Tibial artery (tissue), 4 donors: ENCODE data around the gene FUT9.

ENCODE experiments used
- DNase-seq, 2 donors: peaks; one replicate each; pipeline ENCODE4 v3.0.0-alpha.2; 2019
- H3K27ac ChIP-seq, 2 donors: fragments of 200-600 bp; sonication (generic) in 1 of 2; 1 replicate in 1 of 2; 2 replicates in 1 of 2; pipeline ENCODE4 v1.5.1; 2018 to 2019; ENCODE audit warnings: mild to moderate bottlenecking in 1 of 2
- H3K27me3 ChIP-seq, 2 donors: fragments of 200-600 bp; sonication (generic) in 1 of 2; one replicate each; pipeline versions ENCODE4 v1.5.1 to v1.6.0; 2016 to 2019
- H3K36me3 ChIP-seq, 3 donors: fragments of 200-600 bp; sonication (generic) in 2 of 3; one replicate each; pipeline ENCODE4 v1.5.1; 2016 to 2019; ENCODE audit warnings: mild to moderate bottlenecking in 2 of 3
- H3K4me1 ChIP-seq, 4 donors: fragments of 200-600 bp; sonication (generic) in 2 of 4; 1 replicate in 3 of 4; 2 replicates in 1 of 4; pipeline ENCODE4 v1.5.1; 2016 to 2019
- H3K4me3 ChIP-seq, 2 donors: fragments of 200-600 bp; sonication (generic) in 1 of 2; 1 replicate in 1 of 2; 2 replicates in 1 of 2; pipeline ENCODE4 v1.5.1; 2018 to 2019; ENCODE audit warnings: mild to moderate bottlenecking in 2 of 2
- H3K9me3 ChIP-seq, 3 donors: fragments of 200-600 bp; sonication (generic) in 1 of 3; one replicate each; pipeline ENCODE4 v1.5.1; 2016 to 2019
- intact Hi-C: fragments of 100-400 bp; cut with DNase I; formaldehyde crosslinking; loops from one replicate; pipeline ENCODE4 v1.15.0; 2023; ENCODE audit warnings: low total_unique reads
- TF ChIP-seq, protein P1 (sequence below), 2 experiments: fragments of 200-600 bp in 1 of 2; fragments of 450-650 bp in 1 of 2; IDR thresholded peaks; one replicate each; pipeline ENCODE4 v1.5.1; 2017 to 2019; ENCODE audit warnings: antibody characterized with exemption in 2 of 2, mild to moderate bottlenecking in 1 of 2, moderate library complexity in 1 of 2

The FUT9 gene

GRCh38 chr6:96197241-96197640 lies 181.5 kb downstream of the FUT9 start:
- intact Hi-C loops = no loop called here
- H3K9me3 ChIP-seq = no peaks in the 10 kb centered on the region
- H3K27me3 ChIP-seq = no peaks in the 10 kb centered on the region
- no peaks in the 10 kb centered on the region for H3K36me3 ChIP-seq
- TF ChIP-seq, protein P1, sequence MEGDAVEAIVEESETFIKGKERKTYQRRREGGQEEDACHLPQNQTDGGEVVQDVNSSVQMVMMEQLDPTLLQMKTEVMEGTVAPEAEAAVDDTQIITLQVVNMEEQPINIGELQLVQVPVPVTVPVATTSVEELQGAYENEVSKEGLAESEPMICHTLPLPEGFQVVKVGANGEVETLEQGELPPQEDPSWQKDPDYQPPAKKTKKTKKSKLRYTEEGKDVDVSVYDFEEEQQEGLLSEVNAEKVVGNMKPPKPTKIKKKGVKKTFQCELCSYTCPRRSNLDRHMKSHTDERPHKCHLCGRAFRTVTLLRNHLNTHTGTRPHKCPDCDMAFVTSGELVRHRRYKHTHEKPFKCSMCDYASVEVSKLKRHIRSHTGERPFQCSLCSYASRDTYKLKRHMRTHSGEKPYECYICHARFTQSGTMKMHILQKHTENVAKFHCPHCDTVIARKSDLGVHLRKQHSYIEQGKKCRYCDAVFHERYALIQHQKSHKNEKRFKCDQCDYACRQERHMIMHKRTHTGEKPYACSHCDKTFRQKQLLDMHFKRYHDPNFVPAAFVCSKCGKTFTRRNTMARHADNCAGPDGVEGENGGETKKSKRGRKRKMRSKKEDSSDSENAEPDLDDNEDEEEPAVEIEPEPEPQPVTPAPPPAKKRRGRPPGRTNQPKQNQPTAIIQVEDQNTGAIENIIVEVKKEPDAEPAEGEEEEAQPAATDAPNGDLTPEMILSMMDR (IDR thresholded peaks at IDR 0.05) = no peak
- no peaks in the 10 kb centered on the region for H3K4me1 ChIP-seq
- DNase-seq = no peak
- no peak overlapping the region for H3K4me3 ChIP-seq
- no peak overlapping the region for H3K27ac ChIP-seq

DNA sequence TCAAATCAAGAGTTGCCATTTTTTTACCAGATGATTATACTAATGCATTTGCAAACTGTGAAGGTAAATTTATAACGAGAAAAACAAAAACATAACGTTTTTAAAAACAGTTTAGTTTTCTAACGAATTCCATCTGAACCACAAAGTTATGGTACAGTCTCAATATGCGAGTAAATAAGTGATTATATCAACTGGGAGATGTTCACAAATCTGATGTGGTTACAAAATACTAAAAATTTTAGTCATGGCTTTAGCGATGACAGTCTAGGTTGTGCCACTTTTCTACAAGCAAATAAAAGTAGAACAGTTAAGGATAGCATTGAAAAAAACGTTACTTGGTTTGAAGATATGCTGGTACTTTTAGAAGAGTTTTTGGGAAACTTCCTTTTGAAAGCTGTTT lies 186.8 kb downstream of the FUT9 start:
- TF ChIP-seq, protein P1 (IDR thresholded peaks at IDR 0.05) = no peak
- H3K36me3 ChIP-seq = no peaks in the 10 kb centered on the region
- H3K27ac ChIP-seq = no peak overlapping the region
- no peak overlapping the region for H3K4me3 ChIP-seq
- DNase-seq = no peak
- H3K27me3 ChIP-seq = no peaks in the 10 kb centered on the region
- H3K4me1 ChIP-seq = no peaks in the 10 kb centered on the region
- intact Hi-C loops = no loop called here
- H3K9me3 ChIP-seq = no peaks in the 10 kb centered on the region

DNA sequence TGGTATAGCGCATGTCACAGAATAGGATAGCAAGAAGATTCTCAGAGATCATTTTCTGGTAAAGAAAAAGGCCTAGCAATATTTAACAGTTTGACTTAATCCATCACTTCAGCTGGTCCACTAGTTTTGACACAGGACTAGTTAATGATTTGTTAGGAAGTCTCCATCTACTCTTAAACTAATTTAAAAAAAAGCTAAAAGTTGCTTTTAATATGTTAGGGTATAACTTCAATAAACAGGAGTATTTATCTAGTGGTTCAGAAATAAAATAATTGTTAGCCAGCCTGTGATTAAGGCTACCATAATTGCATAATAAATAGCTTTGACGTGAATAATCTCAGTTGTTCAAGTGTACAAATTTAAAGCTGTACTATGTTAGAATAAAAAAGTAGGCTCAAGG lies 195.6 kb downstream of the FUT9 start:
- no peaks in the 10 kb centered on the region for H3K4me1 ChIP-seq
- intact Hi-C loops = no loop called here
- no peaks in the 10 kb centered on the region for H3K9me3 ChIP-seq
- no peak overlapping the region for H3K4me3 ChIP-seq
- H3K27me3 ChIP-seq = no peaks in the 10 kb centered on the region
- no peaks in the 10 kb centered on the region for H3K36me3 ChIP-seq
- no peak overlapping the region for H3K27ac ChIP-seq
- TF ChIP-seq, protein P1 (IDR thresholded peaks at IDR 0.05) = no peak
- no peak for DNase-seq

- Histone ChIP-seq H3K9me3 (no peaks in the 10 kb centered on the region), H3K27ac (no peak overlapping the region), H3K4me1 (no peaks in the 10 kb centered on the region), H3K4me3 (no peak overlapping the region), H3K27me3 (no peaks in the 10 kb centered on the region), H3K36me3 (no peaks in the 10 kb centered on the region)
- DNase-seq = no peak
- intact Hi-C loops = no loop called here
- TF ChIP-seq, protein P1 (IDR thresholded peaks at IDR 0.05) = no peak
Observed at GRCh38 chr6:96212066-96212465, 196.3 kb downstream of the FUT9 start.

GRCh38 chr6:96213784-96214183 lies 198.0 kb downstream of the FUT9 start:
- Histone ChIP-seq H3K27ac (no peak overlapping the region), H3K4me1 (no peaks in the 10 kb centered on the region), H3K4me3 (no peak overlapping the region), H3K36me3 (no peaks in the 10 kb centered on the region), H3K9me3 (no peaks in the 10 kb centered on the region), H3K27me3 (no peaks in the 10 kb centered on the region)
- intact Hi-C loops = no loop called here
- TF ChIP-seq, protein P1 (IDR thresholded peaks at IDR 0.05) = no peak
- no peak for DNase-seq

DNA sequence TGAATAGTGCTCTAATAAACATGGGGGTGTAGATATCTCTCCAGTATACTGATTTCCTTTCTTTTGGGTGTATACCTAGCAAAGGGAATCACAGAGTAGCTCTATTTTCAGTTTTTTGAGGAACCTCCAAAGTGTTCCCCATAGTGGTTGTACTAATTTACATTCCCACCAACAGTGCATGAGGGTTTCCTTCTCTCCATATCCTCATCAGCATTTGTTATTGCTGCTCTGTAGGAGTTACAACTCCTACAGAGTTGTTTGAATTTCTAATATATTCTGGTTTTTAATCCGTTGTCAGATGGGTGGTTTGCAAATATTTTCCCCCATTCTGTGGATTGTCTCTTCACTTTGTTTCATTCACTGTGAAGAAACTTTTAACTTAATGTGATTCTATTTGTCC lies 207.9 kb downstream of the FUT9 start:
- no peaks in the 10 kb centered on the region for H3K27me3 ChIP-seq
- no peaks in the 10 kb centered on the region for H3K36me3 ChIP-seq
- no peak for DNase-seq
- intact Hi-C loops = no loop called here
- TF ChIP-seq, protein P1 (IDR thresholded peaks at IDR 0.05) = no peak
- H3K4me3 ChIP-seq = no peak overlapping the region
- H3K9me3 ChIP-seq = no peaks in the 10 kb centered on the region
- no peaks in the 10 kb centered on the region for H3K4me1 ChIP-seq
- no peak overlapping the region for H3K27ac ChIP-seq
